ENCODE data around the gene SMYD3.

GRCh38 chr1:246138781-246139180 is 368.3 kb downstream of the SMYD3 start:
- TF ChIP-seq CTCF (conservative IDR thresholded peaks at IDR 0.05) (no peak), ZFX (IDR thresholded peaks at IDR 0.05) (no peak)

Measured in C4-2B (cell line).